HFFc6 (cell line): ENCODE results near the gene ACP1. TPM values are rescaled to one million over a fixed set of nuclear protein-coding genes. Genes with fewer than 3 reads are reported as not detected.
A peak's percentile ranks its signal among the peaks of the same experiment; 100 is the strongest.

Experiments used
- DNase-seq: peaks from one replicate; pipeline ENCODE4 v3.0.0-alpha.2; 2018
- H3K27ac Mint-ChIP-seq: 2 replicates; pipeline ENCODE4 v1.8.0; 2020; ENCODE audit warnings: mild to moderate bottlenecking, mixed read lengths
- H3K27me3 Mint-ChIP-seq: 2 replicates; pipeline ENCODE4 v1.8.0; 2021; ENCODE audit warnings: mild to moderate bottlenecking, moderate library complexity, mixed read lengths; ENCODE audit not compliant: insufficient read depth
- H3K36me3 Mint-ChIP-seq: 2 replicates; pipeline ENCODE4 v1.8.0; 2021; ENCODE audit warnings: low read depth, mixed read lengths
- H3K4me1 Mint-ChIP-seq: 2 replicates; pipeline ENCODE4 v1.8.0; 2020; ENCODE audit warnings: low read depth, mixed read lengths
- H3K4me3 Mint-ChIP-seq: 2 replicates; pipeline ENCODE4 v1.8.0; 2020; ENCODE audit warnings: mild to moderate bottlenecking, moderate library complexity, mixed read lengths
- H3K9me3 Mint-ChIP-seq: 2 replicates; pipeline ENCODE4 v1.8.0; 2020; ENCODE audit warnings: mild to moderate bottlenecking, mixed read lengths
- total RNA-seq, 6 experiments: library from RNA; stranded (reverse); fragmentation: NEBNext Ultra II Directional; extraction: Animal tissue kit (Norgen Biotek cat#: 25700); gene quantifications; 2 replicates in 1 of 6; 3 replicates in 5 of 6; pipeline ENCODE4 v1.2.3, GENCODE V29; 2021
- TF ChIP-seq, protein P1 (sequence below): fragments of 200-600 bp; sonication (generic); IDR thresholded peaks from 2 replicates; pipeline ENCODE4 v1.5.0; 2021; ENCODE audit warnings: antibody characterized with exemption, mild to moderate bottlenecking

ACP1 gene
- total RNA-seq, 6 experiments from 2014 or later = 83.4 to 95.3 (median 89.2) TPM

DNA sequence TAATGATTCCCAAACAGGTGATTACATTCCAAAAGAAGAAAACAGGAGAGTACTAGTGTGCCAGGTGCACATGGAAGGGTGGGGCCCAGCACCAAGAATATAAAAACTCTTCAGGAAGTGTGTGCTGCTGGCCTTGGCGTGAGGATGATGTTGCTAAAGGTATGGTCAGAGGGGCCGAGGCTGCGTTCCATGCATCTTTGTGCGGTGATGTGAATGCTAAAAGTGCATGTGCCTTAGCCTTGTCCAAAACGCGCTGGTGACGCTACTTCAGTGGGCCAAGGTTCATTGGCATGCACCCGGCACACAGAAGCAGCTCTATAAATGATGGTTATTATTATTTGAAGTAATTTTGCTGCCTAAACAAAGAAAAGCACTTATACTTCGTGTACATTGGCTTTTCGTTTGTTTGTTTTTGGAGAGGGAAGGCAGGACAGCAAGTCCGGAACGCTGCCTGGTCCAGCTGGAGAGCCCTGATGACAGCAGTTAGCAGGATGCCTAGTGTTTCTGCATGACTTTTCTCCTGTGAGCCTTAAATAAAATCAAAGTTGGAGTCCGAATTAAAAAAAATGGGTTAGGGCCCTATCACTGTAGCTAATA is 20.2 kb downstream of the ACP1 start:
- peak overlapping the region; percentile 46 for H3K27ac Mint-ChIP-seq
- peaks cover 6% of the 10 kb centered on the region; the same call in 1 of the 2 replicates for H3K27me3 Mint-ChIP-seq
- no peak for DNase-seq
- TF ChIP-seq, protein P1, sequence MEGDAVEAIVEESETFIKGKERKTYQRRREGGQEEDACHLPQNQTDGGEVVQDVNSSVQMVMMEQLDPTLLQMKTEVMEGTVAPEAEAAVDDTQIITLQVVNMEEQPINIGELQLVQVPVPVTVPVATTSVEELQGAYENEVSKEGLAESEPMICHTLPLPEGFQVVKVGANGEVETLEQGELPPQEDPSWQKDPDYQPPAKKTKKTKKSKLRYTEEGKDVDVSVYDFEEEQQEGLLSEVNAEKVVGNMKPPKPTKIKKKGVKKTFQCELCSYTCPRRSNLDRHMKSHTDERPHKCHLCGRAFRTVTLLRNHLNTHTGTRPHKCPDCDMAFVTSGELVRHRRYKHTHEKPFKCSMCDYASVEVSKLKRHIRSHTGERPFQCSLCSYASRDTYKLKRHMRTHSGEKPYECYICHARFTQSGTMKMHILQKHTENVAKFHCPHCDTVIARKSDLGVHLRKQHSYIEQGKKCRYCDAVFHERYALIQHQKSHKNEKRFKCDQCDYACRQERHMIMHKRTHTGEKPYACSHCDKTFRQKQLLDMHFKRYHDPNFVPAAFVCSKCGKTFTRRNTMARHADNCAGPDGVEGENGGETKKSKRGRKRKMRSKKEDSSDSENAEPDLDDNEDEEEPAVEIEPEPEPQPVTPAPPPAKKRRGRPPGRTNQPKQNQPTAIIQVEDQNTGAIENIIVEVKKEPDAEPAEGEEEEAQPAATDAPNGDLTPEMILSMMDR = no peak
- H3K36me3 Mint-ChIP-seq = peaks cover 6% of the 10 kb centered on the region
- peaks cover 40% of the 10 kb centered on the region for H3K4me1 Mint-ChIP-seq
- no peaks in the 10 kb centered on the region for H3K9me3 Mint-ChIP-seq
- no peak overlapping the region; the same call in 1 of the 2 replicates for H3K4me3 Mint-ChIP-seq

DNA sequence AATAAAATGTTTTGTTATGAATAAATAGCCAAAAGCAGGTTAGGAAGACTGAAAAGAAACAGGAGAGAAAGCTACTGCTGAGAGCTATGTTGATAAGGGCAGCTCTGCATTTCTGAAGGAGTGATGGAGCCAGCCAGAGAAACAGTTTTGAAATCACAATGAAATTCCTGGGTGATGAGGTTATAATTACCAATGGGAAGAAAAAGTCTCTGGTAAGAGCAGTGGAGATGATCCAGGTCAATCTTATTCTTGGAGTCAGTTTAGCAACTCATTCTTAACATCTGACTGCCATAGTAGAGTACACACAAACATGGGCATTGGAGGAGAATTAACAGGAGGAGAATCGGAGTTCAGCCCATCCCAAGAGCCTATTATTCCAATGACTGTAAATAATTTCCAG is 20.8 kb downstream of the ACP1 start:
- Mint-ChIP-seq H3K27ac (peak overlapping the region; percentile 46), H3K9me3 (no peaks in the 10 kb centered on the region), H3K27me3 (peaks cover 8% of the 10 kb centered on the region; the same call in 1 of the 2 replicates), H3K4me1 (peaks cover 42% of the 10 kb centered on the region), H3K36me3 (peaks cover 6% of the 10 kb centered on the region), H3K4me3 (no peak overlapping the region; the same call in 1 of the 2 replicates)
- DNase-seq = peak; percentile 79
- TF ChIP-seq, protein P1 = no peak

DNA sequence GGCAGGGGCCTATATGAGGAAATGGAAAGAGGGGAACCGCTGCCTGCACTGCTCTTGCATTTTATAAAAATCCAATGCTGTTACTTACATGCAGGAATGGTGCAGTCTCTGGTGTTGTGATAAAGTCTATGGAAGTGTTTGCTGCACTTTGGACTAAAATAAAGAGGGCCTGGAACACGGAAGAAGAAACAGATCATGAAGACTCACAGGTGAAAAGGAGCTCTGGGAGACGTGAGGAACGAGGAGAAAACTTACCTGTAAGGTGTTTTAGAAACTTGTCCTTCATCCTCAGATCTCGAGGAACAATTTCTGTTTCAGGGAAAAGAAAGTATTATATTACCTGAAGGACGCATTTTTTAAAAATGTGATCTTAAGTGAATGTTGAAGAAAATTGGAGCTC is 21.3 kb downstream of the ACP1 start:
- DNase-seq = no peak
- Mint-ChIP-seq H3K4me3 (no peak overlapping the region), H3K4me1 (peaks cover 42% of the 10 kb centered on the region), H3K36me3 (peaks cover 6% of the 10 kb centered on the region), H3K9me3 (no peaks in the 10 kb centered on the region), H3K27me3 (peaks cover 8% of the 10 kb centered on the region; the same call in 1 of the 2 replicates), H3K27ac (no peak overlapping the region)
- TF ChIP-seq, protein P1 = no peak

- Mint-ChIP-seq H3K4me1 (peaks cover 42% of the 10 kb centered on the region), H3K27me3 (peaks cover 8% of the 10 kb centered on the region; the same call in 1 of the 2 replicates), H3K9me3 (no peaks in the 10 kb centered on the region), H3K4me3 (peak overlapping the region; percentile 22; the same call in 1 of the 2 replicates), H3K36me3 (peaks cover 6% of the 10 kb centered on the region), H3K27ac (no peak overlapping the region)
- no peak for DNase-seq
- TF ChIP-seq, protein P1 = no peak
Measured at GRCh38 chr2:286774-287392, 22.1 kb downstream of the ACP1 start.

GRCh38 chr2:287471-287885 is 22.7 kb downstream of the ACP1 start:
- TF ChIP-seq, protein P1 = no peak
- no peak overlapping the region for H3K27ac Mint-ChIP-seq
- no peaks in the 10 kb centered on the region for H3K9me3 Mint-ChIP-seq
- H3K36me3 Mint-ChIP-seq = peaks cover 6% of the 10 kb centered on the region; the same call in 1 of the 2 replicates
- peaks cover 10% of the 10 kb centered on the region for H3K27me3 Mint-ChIP-seq
- H3K4me1 Mint-ChIP-seq = peaks cover 42% of the 10 kb centered on the region
- no peak for DNase-seq
- H3K4me3 Mint-ChIP-seq = 0 out of 2 replicates have a peak overlapping the region, but pooled peaks have one; percentile 22
